Endodermal cell (in vitro differentiated cells): Measurements from ENCODE around the gene CLEC17A. TPM values are rescaled to one million over a fixed set of nuclear protein-coding genes. Genes with fewer than 3 reads are reported as not detected.

Experiments used
- DNase-seq: peaks from one replicate; pipeline ENCODE4 v3.0.0-alpha.2; 2017
- H3K27ac ChIP-seq: 2 replicates; pipeline ENCODE4 v1.5.1; 2013; ENCODE audit warnings: mild to moderate bottlenecking, low read depth, low read length, moderate library complexity
- H3K27me3 ChIP-seq: 2 replicates; pipeline ENCODE4 v1.6.1; 2013; ENCODE audit warnings: mild to moderate bottlenecking, low read length, moderate library complexity; ENCODE audit not compliant: insufficient read depth, control insufficient read depth, poor library complexity, severe bottlenecking
- H3K36me3 ChIP-seq: 2 replicates; pipeline ENCODE4 v1.7.0; 2013; ENCODE audit warnings: mild to moderate bottlenecking, low read length, moderate library complexity; ENCODE audit not compliant: control insufficient read depth, insufficient read depth
- H3K4me1 ChIP-seq: one replicate; pipeline ENCODE4 v1.7.0; 2013; ENCODE audit warnings: low read length; ENCODE audit not compliant: control insufficient read depth, insufficient read depth
- H3K4me3 ChIP-seq: 2 replicates; pipeline ENCODE4 v1.5.1; 2013; ENCODE audit warnings: mild to moderate bottlenecking, low read length, moderate library complexity
- H3K9ac ChIP-seq: 2 replicates; pipeline ENCODE4 v1.6.1; 2013; ENCODE audit warnings: mild to moderate bottlenecking, low read length, moderate library complexity; ENCODE audit not compliant: poor library complexity, severe bottlenecking; ENCODE audit errors: extremely low read depth
- H3K9me3 ChIP-seq: 2 replicates; pipeline ENCODE4 v1.6.1; 2013; ENCODE audit warnings: mild to moderate bottlenecking, low read length, moderate library complexity; ENCODE audit not compliant: control insufficient read depth
- H3K27ac Mint-ChIP-seq: 2 replicates; pipeline ENCODE4 v1.8.0; 2020; ENCODE audit warnings: mixed read lengths
- H3K27me3 Mint-ChIP-seq: 2 replicates; pipeline ENCODE4 v1.8.0; 2021; ENCODE audit warnings: mild to moderate bottlenecking, mixed read lengths; ENCODE audit not compliant: insufficient read depth
- H3K36me3 Mint-ChIP-seq: 2 replicates; pipeline ENCODE4 v1.8.0; 2020; ENCODE audit warnings: low read depth, mixed read lengths
- H3K4me1 Mint-ChIP-seq: 2 replicates; pipeline ENCODE4 v1.8.0; 2020; ENCODE audit warnings: mixed read lengths
- H3K4me3 Mint-ChIP-seq: 2 replicates; pipeline ENCODE4 v1.8.0; 2020; ENCODE audit warnings: mild to moderate bottlenecking, moderate library complexity, mixed read lengths
- H3K9me3 Mint-ChIP-seq: 2 replicates; pipeline ENCODE4 v1.8.0; 2020; ENCODE audit warnings: mild to moderate bottlenecking, mixed read lengths
- CTCF ChIP-seq: fragments of 200-600 bp; sonication (generic); conservative IDR thresholded peaks from 2 replicates; pipeline ENCODE4 v1.5.0; 2021; ENCODE audit warnings: antibody characterized with exemption, mild to moderate bottlenecking
- WGBS, 2 experiments: methylation state at CpG; one replicate each; pipeline versions ENCODE4 v1.1.5 to v1.1.7; 2013; ENCODE audit warnings: missing lambda C conversion rate in 2 of 2, mixed read lengths in 1 of 2; ENCODE audit not compliant: insufficient coverage in 1 of 2, insufficient read length in 1 of 2; 5-methylcytosine and 5-hydroxymethylcytosine counted together
- total RNA-seq, 2 donors: library from RNA; stranded (reverse); fragmentation: NEBNext Ultra II Directional in 1 of 2; extraction: Animal tissue kit (Norgen Biotek cat#: 25700) in 1 of 2; gene quantifications; 2 replicates in 1 of 2; 3 replicates in 1 of 2; pipeline ENCODE4 v1.2.1, GENCODE V29; 2021

Gene CLEC17A
- total RNA-seq, 2 donors from 2014 or later, result not detected

- no peak for TF ChIP-seq CTCF
- Histone ChIP-seq H3K27me3 (no peaks in the 10 kb centered on the region), H3K4me3 (no peak overlapping the region), H3K36me3 (no peaks in the 10 kb centered on the region), H3K4me1 (no peaks in the 10 kb centered on the region), H3K9me3 (no peaks in the 10 kb centered on the region), H3K27ac (no peak overlapping the region), H3K9ac (no peak overlapping the region)
- H3K4me1 Mint-ChIP-seq, result peaks cover 1% of the 10 kb centered on the region
- 78 to 88% methylated on average over 3 to 7 of the region's 8 CpGs for WGBS, 2 experiments
- peaks cover 2% of the 10 kb centered on the region for H3K36me3 Mint-ChIP-seq
- DNase-seq, result no peak
- H3K27me3 Mint-ChIP-seq, result no peaks in the 10 kb centered on the region
- no peak overlapping the region for H3K27ac Mint-ChIP-seq
- no peak overlapping the region for H3K4me3 Mint-ChIP-seq
- H3K9me3 Mint-ChIP-seq, result no peaks in the 10 kb centered on the region
These were observed 6.5 kb upstream of the CLEC17A start for GRCh38 chr19:14576363-14576762.

GRCh38 chr19:14577264-14577663, 5.6 kb upstream of the CLEC17A start:
- no peaks in the 10 kb centered on the region for H3K27me3 Mint-ChIP-seq
- Histone ChIP-seq H3K36me3 (no peaks in the 10 kb centered on the region), H3K4me1 (no peaks in the 10 kb centered on the region), H3K27ac (no peak overlapping the region), H3K27me3 (no peaks in the 10 kb centered on the region), H3K9me3 (no peaks in the 10 kb centered on the region), H3K4me3 (no peak overlapping the region), H3K9ac (no peak overlapping the region)
- H3K4me3 Mint-ChIP-seq, result no peak overlapping the region
- no peak for TF ChIP-seq CTCF
- peaks cover 4% of the 10 kb centered on the region for H3K9me3 Mint-ChIP-seq
- H3K36me3 Mint-ChIP-seq, result no peaks in the 10 kb centered on the region
- peaks cover 1% of the 10 kb centered on the region for H3K4me1 Mint-ChIP-seq
- DNase-seq, result no peak
- WGBS, 2 experiments, result 83 to 84% methylated on average over 1 to 5 of the region's 5 CpGs
- H3K27ac Mint-ChIP-seq, result no peak overlapping the region

- H3K36me3 Mint-ChIP-seq, result no peaks in the 10 kb centered on the region
- Histone ChIP-seq H3K4me3 (no peak overlapping the region), H3K9me3 (no peaks in the 10 kb centered on the region), H3K36me3 (no peaks in the 10 kb centered on the region), H3K27me3 (no peaks in the 10 kb centered on the region), H3K4me1 (no peaks in the 10 kb centered on the region), H3K27ac (no peak overlapping the region), H3K9ac (no peak overlapping the region)
- H3K4me1 Mint-ChIP-seq, result peaks cover 1% of the 10 kb centered on the region
- H3K4me3 Mint-ChIP-seq, result no peak overlapping the region
- H3K27ac Mint-ChIP-seq, result no peak overlapping the region
- no peak for TF ChIP-seq CTCF
- H3K9me3 Mint-ChIP-seq, result peaks cover 4% of the 10 kb centered on the region
- 50 to 67% methylated on average over 1 to 6 of the region's 6 CpGs for WGBS, 2 experiments
- no peaks in the 10 kb centered on the region for H3K27me3 Mint-ChIP-seq
- DNase-seq, result peak; percentile 72
These were observed 4.9 kb upstream of the CLEC17A start for GRCh38 chr19:14577885-14578427.
